ENCODE data around the gene TNFRSF12A. TPM values are rescaled to one million over a fixed set of nuclear protein-coding genes. Genes with fewer than 3 reads are reported as not detected.

Gene TNFRSF12A
- total RNA-seq, 2 experiments from 2014 or later, result 1.8 to 1.9 TPM

DNA sequence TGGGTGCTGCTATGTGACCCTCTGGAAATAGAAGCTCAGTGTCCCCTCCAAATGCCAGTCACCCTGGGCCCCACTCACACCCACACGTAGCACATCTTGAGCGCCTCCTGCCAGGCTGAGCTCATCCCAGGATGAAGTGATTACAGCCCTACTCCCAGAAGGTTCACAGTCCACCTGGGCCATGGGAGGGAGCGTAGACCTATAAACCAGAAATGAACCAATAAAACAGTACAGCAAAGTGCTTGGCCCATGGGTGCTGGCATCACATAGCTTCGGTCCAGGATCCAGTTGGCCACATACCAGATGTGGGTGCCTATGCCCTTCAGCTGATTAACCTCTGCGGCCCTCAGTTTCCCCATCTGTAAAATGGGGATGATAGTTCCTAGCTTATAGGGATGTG is 18.7 kb downstream of the TNFRSF12A start:
- TF ChIP-seq, protein P1, sequence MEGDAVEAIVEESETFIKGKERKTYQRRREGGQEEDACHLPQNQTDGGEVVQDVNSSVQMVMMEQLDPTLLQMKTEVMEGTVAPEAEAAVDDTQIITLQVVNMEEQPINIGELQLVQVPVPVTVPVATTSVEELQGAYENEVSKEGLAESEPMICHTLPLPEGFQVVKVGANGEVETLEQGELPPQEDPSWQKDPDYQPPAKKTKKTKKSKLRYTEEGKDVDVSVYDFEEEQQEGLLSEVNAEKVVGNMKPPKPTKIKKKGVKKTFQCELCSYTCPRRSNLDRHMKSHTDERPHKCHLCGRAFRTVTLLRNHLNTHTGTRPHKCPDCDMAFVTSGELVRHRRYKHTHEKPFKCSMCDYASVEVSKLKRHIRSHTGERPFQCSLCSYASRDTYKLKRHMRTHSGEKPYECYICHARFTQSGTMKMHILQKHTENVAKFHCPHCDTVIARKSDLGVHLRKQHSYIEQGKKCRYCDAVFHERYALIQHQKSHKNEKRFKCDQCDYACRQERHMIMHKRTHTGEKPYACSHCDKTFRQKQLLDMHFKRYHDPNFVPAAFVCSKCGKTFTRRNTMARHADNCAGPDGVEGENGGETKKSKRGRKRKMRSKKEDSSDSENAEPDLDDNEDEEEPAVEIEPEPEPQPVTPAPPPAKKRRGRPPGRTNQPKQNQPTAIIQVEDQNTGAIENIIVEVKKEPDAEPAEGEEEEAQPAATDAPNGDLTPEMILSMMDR (IDR thresholded peaks at IDR 0.05), result no peak
- no peaks in the 10 kb centered on the region for H3K36me3 Mint-ChIP-seq (ENCODE audit: low read depth)
- ChIA-PET CTCF (interaction anchor here (1.2 kb wide), 1 partner anchor 10 kb away, joined by 3 read pairs; no protein-coding TSS in a partner anchor), POLR2A (no interaction called here)
- intact Hi-C loops (cut with DNase I, micrococcal nuclease), result no loop called here
- Histone ChIP-seq H3K27me3 (ENCODE audit: control insufficient read depth in 1 of 2, insufficient read depth in 2 of 2, low read length in 2 of 2) (peaks cover 68 to 79% of the 10 kb centered on the region in 2 experiments), H3K27ac (ENCODE audit: low read depth in 1 of 2, low read length in 2 of 2) (no peak overlapping the region), H3K4me1 (ENCODE audit: insufficient read depth, low read length) (peaks cover 16% of the 10 kb centered on the region), H3K4me3 (ENCODE audit: low read length) (no peak overlapping the region), H3K36me3 (ENCODE audit: insufficient read depth, low read length) (no peaks in the 10 kb centered on the region), H3K9me3 (ENCODE audit: control insufficient read depth in 1 of 2, insufficient read depth in 1 of 2, low read length in 2 of 2) (peaks cover 0 to 20% of the 10 kb centered on the region in 2 experiments)
- ATAC-seq (ENCODE audit: poor library complexity), result no peak
- no peaks in the 10 kb centered on the region for H3K9me3 Mint-ChIP-seq
- no peak overlapping the region for H3K27ac Mint-ChIP-seq
- no peak for DNase-seq
- H3K27me3 Mint-ChIP-seq, result peaks cover 86% of the 10 kb centered on the region
- H3K4me3 Mint-ChIP-seq, result no peak overlapping the region
- H3K4me1 Mint-ChIP-seq (ENCODE audit: low read depth), result peaks cover 10% of the 10 kb centered on the region

DNA sequence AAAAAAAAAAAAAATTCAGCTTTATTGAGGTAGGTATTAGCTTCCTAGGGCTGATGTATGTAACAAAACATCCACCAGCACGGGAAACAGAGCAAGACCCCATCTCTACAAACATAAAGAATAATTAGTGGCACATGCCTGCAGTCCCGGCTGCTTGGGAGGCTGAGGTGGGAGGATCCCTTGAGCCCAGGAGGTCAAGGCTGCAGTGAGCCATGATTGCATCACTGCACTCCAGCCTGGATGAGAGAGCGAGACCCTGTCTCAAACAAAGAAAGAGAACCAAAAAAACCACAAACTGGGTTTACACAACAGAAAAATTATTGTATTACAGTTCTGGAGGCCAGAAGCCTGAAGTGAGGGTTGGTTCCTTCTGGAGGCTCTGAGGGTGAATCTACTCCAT is 22.2 kb downstream of the TNFRSF12A start:
- H3K27ac Mint-ChIP-seq, result no peak overlapping the region
- intact Hi-C loops (cut with DNase I, micrococcal nuclease), result no loop called here
- H3K4me1 Mint-ChIP-seq (ENCODE audit: low read depth), result peaks cover 12% of the 10 kb centered on the region
- Histone ChIP-seq H3K36me3 (ENCODE audit: insufficient read depth, low read length) (no peaks in the 10 kb centered on the region), H3K4me1 (ENCODE audit: insufficient read depth, low read length) (peaks cover 29% of the 10 kb centered on the region), H3K9me3 (ENCODE audit: control insufficient read depth in 1 of 2, insufficient read depth in 1 of 2, low read length in 2 of 2) (peaks cover 0 to 14% of the 10 kb centered on the region in 2 experiments), H3K27me3 (ENCODE audit: control insufficient read depth in 1 of 2, insufficient read depth in 2 of 2, low read length in 2 of 2) (peaks cover 73 to 76% of the 10 kb centered on the region in 2 experiments), H3K4me3 (ENCODE audit: low read length) (no peak overlapping the region), H3K27ac (ENCODE audit: low read depth in 1 of 2, low read length in 2 of 2) (no peak overlapping the region)
- ChIA-PET CTCF (interaction anchor here (0.6 to 4.1 kb wide), 4 partner anchors 9 to 87 kb away, joined by 3 to 19 read pairs (median 5); no protein-coding TSS in a partner anchor), POLR2A (interaction anchor here (0.6 to 1.1 kb wide), 3 partner anchors 11 to 130 kb away, joined by 3 to 5 read pairs (median 4); no protein-coding TSS in a partner anchor)
- peaks cover 79% of the 10 kb centered on the region for H3K27me3 Mint-ChIP-seq
- H3K9me3 Mint-ChIP-seq, result no peaks in the 10 kb centered on the region
- no peaks in the 10 kb centered on the region for H3K36me3 Mint-ChIP-seq (ENCODE audit: low read depth)
- ATAC-seq (ENCODE audit: poor library complexity) (no peak), DNase-seq (no peak)
- TF ChIP-seq, protein P1 (IDR thresholded peaks at IDR 0.05), result no peak
- no peak overlapping the region for H3K4me3 Mint-ChIP-seq

DNA sequence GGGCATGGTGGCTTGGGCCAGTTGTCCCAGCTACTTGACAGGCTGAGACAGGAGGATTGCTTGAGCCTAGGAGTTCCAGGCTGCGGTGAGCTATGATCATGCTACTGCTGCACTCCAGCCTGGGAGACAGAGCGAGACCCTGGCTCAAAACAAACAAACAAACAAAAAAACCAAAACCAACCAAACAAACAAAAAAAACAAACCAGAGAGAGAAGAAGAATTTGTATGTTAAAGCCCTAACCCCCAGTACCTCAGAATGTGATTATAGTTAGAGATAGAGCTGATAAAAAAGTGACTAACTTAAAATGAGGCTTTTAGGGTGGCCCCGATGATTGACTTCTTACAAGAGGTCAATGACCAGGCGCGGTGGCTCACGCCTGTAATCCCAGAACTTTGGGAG is 24.5 kb downstream of the TNFRSF12A start:
- ATAC-seq (ENCODE audit: poor library complexity), result no peak
- H3K9me3 ChIP-seq (ENCODE audit: control insufficient read depth in 1 of 2, insufficient read depth in 1 of 2, low read length in 2 of 2), result peaks cover 0 to 6% of the 10 kb centered on the region in 2 experiments
- peaks cover 30% of the 10 kb centered on the region for H3K4me1 ChIP-seq (ENCODE audit: insufficient read depth, low read length)
- CTCF ChIA-PET, result interaction anchor here (1.8 to 4.1 kb wide), 3 partner anchors 13 to 41 kb away, joined by 4 to 19 read pairs (median 8); no protein-coding TSS in a partner anchor
- POLR2A ChIA-PET, result interaction anchor here (0.7 to 1.6 kb wide), 4 partner anchors 10 to 13 kb away, joined by 3 to 10 read pairs (median 4); no protein-coding TSS in a partner anchor
- intact Hi-C loops (cut with DNase I, micrococcal nuclease), result no loop called here
- DNase-seq, result no peak
- Mint-ChIP-seq H3K4me3 (peak overlapping the region; percentile 82), H3K36me3 (ENCODE audit: low read depth) (no peaks in the 10 kb centered on the region), H3K4me1 (ENCODE audit: low read depth) (peaks cover 23% of the 10 kb centered on the region), H3K9me3 (no peaks in the 10 kb centered on the region), H3K27ac (no peak overlapping the region), H3K27me3 (peaks cover 60% of the 10 kb centered on the region)
- TF ChIP-seq, protein P1 (IDR thresholded peaks at IDR 0.05), result no peak
- H3K27ac ChIP-seq (ENCODE audit: low read depth in 1 of 2, low read length in 2 of 2), result no peak overlapping the region
- H3K4me3 ChIP-seq (ENCODE audit: low read length), result no peak overlapping the region
- H3K36me3 ChIP-seq (ENCODE audit: insufficient read depth, low read length), result no peaks in the 10 kb centered on the region
- peaks cover 54 to 59% of the 10 kb centered on the region in 2 experiments for H3K27me3 ChIP-seq (ENCODE audit: control insufficient read depth in 1 of 2, insufficient read depth in 2 of 2, low read length in 2 of 2)
